Panc1 (cell line): ENCODE results near the gene TNFSF9. TPM values are rescaled to one million over a fixed set of nuclear protein-coding genes. Genes with fewer than 3 reads are reported as not detected.

Experiments used
- ATAC-seq: fragments of 200-7000 bp; cut with Tn5 transposase; 2 replicates; pipeline ENCODE4 v1.9.1; 2020; ENCODE audit warnings: mild to moderate bottlenecking, moderate library complexity
- BruUV-seq: library from RNA; stranded (reverse); fragments of 400-500 nt; replicated peaks from 2 replicates; lab custom pipeline; 2021; lab: Mats Ljungman, UMichigan
- CTCF ChIA-PET: fragments of 300-600 bp; sonication (Branson Sonifier 250); formaldehyde crosslinking; loops from one replicate; lab custom pipeline; 2022; ENCODE audit warnings: antibody characterized with exemption; lab: Charles Lee
- POLR2A ChIA-PET: fragments of 300-600 bp; sonication (Branson Sonifier 250); formaldehyde crosslinking; loops from one replicate; lab custom pipeline; 2022; ENCODE audit warnings: antibody characterized with exemption; lab: Charles Lee
- DNase-seq: peaks from one replicate; pipeline ENCODE4 v3.0.0-alpha.2; 2010; ENCODE audit warnings: low read depth, low spot score
- H3K27ac ChIP-seq: 2 replicates; pipeline ENCODE4 v1.5.1; 2011; ENCODE audit warnings: mild to moderate bottlenecking, low read length, inconsistent platforms
- H3K27me3 ChIP-seq: fragments of 200-500 bp; sonication (Bioruptor generic); 2 replicates; pipeline ENCODE4 v1.6.0; 2014; ENCODE audit warnings: low read length, inconsistent platforms; ENCODE audit not compliant: control insufficient read depth, insufficient read depth
- H3K36me3 ChIP-seq: fragments of 200-500 bp; sonication (Bioruptor generic); 2 replicates; pipeline ENCODE4 v1.5.1; 2014; ENCODE audit warnings: inconsistent platforms, mild to moderate bottlenecking, low read length, moderate library complexity; ENCODE audit not compliant: control insufficient read depth, insufficient read depth
- H3K4me1 ChIP-seq: 2 replicates; pipeline ENCODE4 v1.5.1; 2011; ENCODE audit warnings: inconsistent platforms, mild to moderate bottlenecking, low read length, moderate library complexity; ENCODE audit not compliant: control insufficient read depth, insufficient read depth
- H3K4me3 ChIP-seq, 2 experiments: 2 replicates each; pipeline ENCODE4 v1.5.1; 2011 to 2012; ENCODE audit warnings: low read depth in 2 of 2, low read length in 2 of 2, mild to moderate bottlenecking in 2 of 2, inconsistent platforms in 1 of 2, moderate library complexity in 1 of 2
- H3K9me3 ChIP-seq: fragments of 200-500 bp; sonication (Bioruptor generic); 2 replicates; pipeline ENCODE4 v1.5.1; 2014; ENCODE audit warnings: low read depth, mild to moderate bottlenecking, inconsistent platforms, low read length, moderate library complexity; ENCODE audit not compliant: control insufficient read depth, insufficient read depth
- POLR2AphosphoS5 ChIP-seq: IDR thresholded peaks from 2 replicates; pipeline ENCODE4 v1.6.1; 2012; ENCODE audit warnings: mild to moderate bottlenecking, low read depth, low read length, moderate library complexity
- REST ChIP-seq, 2 experiments: IDR thresholded peaks; 2 replicates each; pipeline ENCODE4 v1.6.1; 2011 to 2012; ENCODE audit warnings: low read depth in 2 of 2, control low read depth in 1 of 2, low read length in 1 of 2, mild to moderate bottlenecking in 1 of 2, moderate library complexity in 1 of 2; ENCODE audit not compliant: insufficient read depth in 1 of 2
- SIN3A ChIP-seq: IDR thresholded peaks from 2 replicates; pipeline ENCODE4 v1.6.1; 2012; ENCODE audit warnings: low read depth, mild to moderate bottlenecking, low read length, moderate library complexity, borderline replicate concordance; ENCODE audit not compliant: insufficient read depth
- TCF7L2 ChIP-seq: IDR thresholded peaks from 2 replicates; pipeline ENCODE4 v1.6.1; 2011; ENCODE audit warnings: mild to moderate bottlenecking, low read depth, low read length, inconsistent platforms
- in situ Hi-C: cut with HindIII; loops from 2 replicates; pipeline ENCODE4 v1.10.0; 2016; ENCODE audit warnings: low sequenced_read_pairs, low pct_unique_long_range_greater_than_20kb
- intact Hi-C: fragments of 100-400 bp; cut with micrococcal nuclease; formaldehyde crosslinking; loops from one replicate; pipeline ENCODE4 v1.10.0; 2022; ENCODE audit not compliant: unreplicated experiment
- total RNA-seq: library from RNA; stranded (reverse); gene quantifications from one replicate; pipeline ENCODE4 v1.2.1, GENCODE V29; 2021; ENCODE audit not compliant: unreplicated experiment
- TF ChIP-seq, protein P1 (sequence below): fragments of 450-650 bp; IDR thresholded peaks from 2 replicates; pipeline ENCODE4 v1.5.1; 2017; ENCODE audit warnings: mild to moderate bottlenecking

Gene TNFSF9
- total RNA-seq, 1 experiment from 2014 or later = 2.9 TPM

DNA sequence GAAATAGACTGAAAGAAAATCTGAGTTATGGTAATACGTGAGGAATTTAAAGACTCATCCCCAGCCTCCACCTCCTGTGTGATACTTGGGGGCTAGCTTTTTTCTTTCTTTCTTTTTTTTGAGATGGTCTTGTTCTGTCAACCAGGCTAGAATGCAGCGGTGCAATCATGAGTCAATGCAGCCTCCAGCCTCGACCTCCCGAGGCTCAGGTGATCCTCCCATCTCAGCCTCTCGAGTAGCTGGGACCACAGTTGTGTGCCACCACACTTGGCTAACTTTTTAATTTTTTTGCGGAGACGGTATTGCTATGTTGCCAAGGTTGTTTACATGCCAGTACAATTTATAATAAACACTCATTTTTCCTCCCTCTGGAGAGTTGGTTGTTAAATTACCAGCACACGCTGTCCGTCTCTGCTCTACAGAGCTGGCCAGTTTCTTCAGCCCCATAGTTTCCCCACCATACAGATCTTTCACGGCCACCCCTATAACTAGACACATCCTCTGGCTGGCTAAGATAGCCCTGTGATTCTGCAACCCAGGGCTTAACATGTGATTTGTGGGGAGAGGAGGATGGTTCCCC, 4.8 kb downstream of the TNFSF9 start:
- DNase-seq = no peak
- TF ChIP-seq, protein P1, sequence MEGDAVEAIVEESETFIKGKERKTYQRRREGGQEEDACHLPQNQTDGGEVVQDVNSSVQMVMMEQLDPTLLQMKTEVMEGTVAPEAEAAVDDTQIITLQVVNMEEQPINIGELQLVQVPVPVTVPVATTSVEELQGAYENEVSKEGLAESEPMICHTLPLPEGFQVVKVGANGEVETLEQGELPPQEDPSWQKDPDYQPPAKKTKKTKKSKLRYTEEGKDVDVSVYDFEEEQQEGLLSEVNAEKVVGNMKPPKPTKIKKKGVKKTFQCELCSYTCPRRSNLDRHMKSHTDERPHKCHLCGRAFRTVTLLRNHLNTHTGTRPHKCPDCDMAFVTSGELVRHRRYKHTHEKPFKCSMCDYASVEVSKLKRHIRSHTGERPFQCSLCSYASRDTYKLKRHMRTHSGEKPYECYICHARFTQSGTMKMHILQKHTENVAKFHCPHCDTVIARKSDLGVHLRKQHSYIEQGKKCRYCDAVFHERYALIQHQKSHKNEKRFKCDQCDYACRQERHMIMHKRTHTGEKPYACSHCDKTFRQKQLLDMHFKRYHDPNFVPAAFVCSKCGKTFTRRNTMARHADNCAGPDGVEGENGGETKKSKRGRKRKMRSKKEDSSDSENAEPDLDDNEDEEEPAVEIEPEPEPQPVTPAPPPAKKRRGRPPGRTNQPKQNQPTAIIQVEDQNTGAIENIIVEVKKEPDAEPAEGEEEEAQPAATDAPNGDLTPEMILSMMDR = no peak
- TF ChIP-seq TCF7L2 = no peak
- no peak for TF ChIP-seq SIN3A
- H3K9me3 ChIP-seq = no peaks in the 10 kb centered on the region
- no peaks in the 10 kb centered on the region for H3K36me3 ChIP-seq
- POLR2A ChIA-PET = interaction anchor here (0.6 kb wide), 1 partner anchor 839 kb away, joined by 6 read pairs; no protein-coding TSS in a partner anchor
- H3K4me1 ChIP-seq = peaks cover 10% of the 10 kb centered on the region
- H3K27ac ChIP-seq = no peak overlapping the region
- in situ Hi-C loops (no loop called here), intact Hi-C loops (no loop called here)
- no peaks in the 10 kb centered on the region for H3K27me3 ChIP-seq
- CTCF ChIA-PET = no interaction called here
- no peak for ATAC-seq
- no TSS peak for BruUV-seq
- no peak overlapping the region for H3K4me3 ChIP-seq

DNA sequence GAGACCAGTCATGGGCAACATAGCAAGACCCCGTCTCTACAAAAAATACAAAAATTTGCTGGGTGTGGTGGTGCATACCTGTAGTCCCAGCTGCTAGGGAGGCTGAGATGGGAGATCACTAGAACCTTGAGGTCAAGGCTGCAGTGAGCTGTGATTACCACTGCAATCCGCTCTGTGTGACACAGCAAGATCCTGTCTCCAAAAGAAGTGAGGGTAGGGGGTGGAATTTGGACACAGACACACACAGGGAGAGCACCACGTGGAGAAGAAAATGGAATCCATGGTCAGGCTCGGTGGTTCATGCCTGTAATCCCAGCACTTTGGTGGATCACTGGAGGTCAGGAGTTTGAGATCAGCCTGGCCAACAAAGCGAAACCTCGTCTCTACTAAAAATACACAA, 8.7 kb downstream of the TNFSF9 start:
- Histone ChIP-seq H3K4me3 (no peak overlapping the region), H3K9me3 (no peaks in the 10 kb centered on the region), H3K4me1 (no peaks in the 10 kb centered on the region), H3K27me3 (no peaks in the 10 kb centered on the region), H3K36me3 (no peaks in the 10 kb centered on the region), H3K27ac (no peak overlapping the region)
- intact Hi-C loops = no loop called here
- ChIA-PET CTCF (no interaction called here), POLR2A (interaction anchor here (0.6 kb wide), 1 partner anchor 22 kb away, joined by 5 read pairs; no protein-coding TSS in a partner anchor)
- BruUV-seq = no TSS peak
- in situ Hi-C loops = no loop called here
- DNase-seq (no peak), ATAC-seq (no peak)
- no peak for TF ChIP-seq SIN3A
- TF ChIP-seq POLR2AphosphoS5 = no peak
- no peak for TF ChIP-seq TCF7L2

- H3K4me3 ChIP-seq = no peak overlapping the region
- ChIA-PET CTCF (interaction anchor here (0.7 kb wide), 1 partner anchor 8 kb away, joined by 16 read pairs; no protein-coding TSS in a partner anchor), POLR2A (interaction anchor here (0.6 kb wide), 1 partner anchor 18 kb away, joined by 3 read pairs; no protein-coding TSS in a partner anchor)
- H3K4me1 ChIP-seq = no peaks in the 10 kb centered on the region
- no peak overlapping the region for H3K27ac ChIP-seq
- BruUV-seq = no TSS peak
- DNase-seq (no peak), ATAC-seq (no peak)
- H3K27me3 ChIP-seq = no peaks in the 10 kb centered on the region
- intact Hi-C loops = no loop called here
- in situ Hi-C loops = no loop called here
- H3K9me3 ChIP-seq = no peaks in the 10 kb centered on the region
- no peaks in the 10 kb centered on the region for H3K36me3 ChIP-seq
- TF ChIP-seq, protein P1 = no peak
- TF ChIP-seq TCF7L2 = no peak
- TF ChIP-seq POLR2AphosphoS5 = no peak
- no peak for TF ChIP-seq SIN3A
- no peak for TF ChIP-seq REST (IDR thresholded peaks at IDR 0.05; ENCODE audit: insufficient read depth in 1 of 2, low read depth in 2 of 2, low read length in 1 of 2)
Observed at GRCh38 chr19:6540918-6541689, 10.3 kb downstream of the TNFSF9 start.
